ENCODE measurements around the gene ABHD2. TPM values are rescaled to one million over a fixed set of nuclear protein-coding genes. Genes with fewer than 3 reads are reported as not detected.

The ABHD2 gene
- total and polyA plus RNA-seq, 2 donors (not counting 3 experiments of a cell fraction or from before 2014, with no cell fraction given): 14.0 to 62.2 TPM

GRCh38 chr15:89157918-89158564 lies 69.8 kb downstream of the ABHD2 start:
- no peaks in the 10 kb centered on the region for H3K27me3 ChIP-seq (ENCODE audit: control insufficient read depth in 2 of 2, insufficient read depth in 2 of 2, low read length in 2 of 2)
- FAIRE-seq (no peak), DNase-seq (ENCODE audit: low read depth, low spot score) (no peak)
- dilution Hi-C loops (cut with MboI; ENCODE audit: extremely low pct_ligation_motif_present, low sequenced_read_pairs): loop anchor here (25.0 kb wide), 1 partner anchor 96 kb away; no protein-coding TSS in a partner anchor
- H4K20me1 ChIP-seq (replicated peaks; ENCODE audit: control insufficient read depth, extremely low read depth, insufficient read depth, low read length): no peaks in the 10 kb centered on the region
- intact Hi-C loops (cut with micrococcal nuclease): no loop called here
- H3K4me3 ChIP-seq (replicated peaks in 1 of 3; ENCODE audit: insufficient read depth in 1 of 3, low read depth in 1 of 3, low read length in 3 of 3): no peak overlapping the region
- no peaks in the 10 kb centered on the region for H3K4me1 ChIP-seq (ENCODE audit: control insufficient read depth, extremely low read depth, insufficient read depth, low read length)
- CTCF ChIA-PET: interaction anchor here (0.8 kb wide), 2 partner anchors 9 to 28 kb away, joined by 3 read pairs; no protein-coding TSS in a partner anchor
- POLR2A ChIA-PET: interaction anchor here (0.6 kb wide), 1 partner anchor 11 kb away, joined by 10 read pairs; no protein-coding TSS in a partner anchor
- H3K9me3 ChIP-seq (replicated peaks; ENCODE audit: control insufficient read depth, insufficient read depth, low read length): no peaks in the 10 kb centered on the region
- no peak overlapping the region for H3K4me2 ChIP-seq (ENCODE audit: insufficient read depth, low read length)
- H3K36me3 ChIP-seq (ENCODE audit: control insufficient read depth in 2 of 2, extremely low read depth in 1 of 2, insufficient read depth in 2 of 2, low read length in 2 of 2): peaks cover 0 to 5% of the 10 kb centered on the region in 2 experiments
- H2AFZ ChIP-seq (ENCODE audit: low read depth, low read length): no peak overlapping the region
- no peak for TF ChIP-seq FOS (IDR thresholded peaks at IDR 0.05; ENCODE audit: borderline replicate concordance, insufficient read depth, low read length)
- TF ChIP-seq MYC (IDR thresholded peaks at IDR 0.05; ENCODE audit: low read depth, low read length): no peak
- TF ChIP-seq POLR2AphosphoS5 (IDR thresholded peaks at IDR 0.05; ENCODE audit: insufficient read depth, low read depth, low read length): no peak
- no peak for TF ChIP-seq JUN (IDR thresholded peaks at IDR 0.05; ENCODE audit: borderline replicate concordance, insufficient read depth, insufficient read length, low read depth)
- TF ChIP-seq, protein P1, sequence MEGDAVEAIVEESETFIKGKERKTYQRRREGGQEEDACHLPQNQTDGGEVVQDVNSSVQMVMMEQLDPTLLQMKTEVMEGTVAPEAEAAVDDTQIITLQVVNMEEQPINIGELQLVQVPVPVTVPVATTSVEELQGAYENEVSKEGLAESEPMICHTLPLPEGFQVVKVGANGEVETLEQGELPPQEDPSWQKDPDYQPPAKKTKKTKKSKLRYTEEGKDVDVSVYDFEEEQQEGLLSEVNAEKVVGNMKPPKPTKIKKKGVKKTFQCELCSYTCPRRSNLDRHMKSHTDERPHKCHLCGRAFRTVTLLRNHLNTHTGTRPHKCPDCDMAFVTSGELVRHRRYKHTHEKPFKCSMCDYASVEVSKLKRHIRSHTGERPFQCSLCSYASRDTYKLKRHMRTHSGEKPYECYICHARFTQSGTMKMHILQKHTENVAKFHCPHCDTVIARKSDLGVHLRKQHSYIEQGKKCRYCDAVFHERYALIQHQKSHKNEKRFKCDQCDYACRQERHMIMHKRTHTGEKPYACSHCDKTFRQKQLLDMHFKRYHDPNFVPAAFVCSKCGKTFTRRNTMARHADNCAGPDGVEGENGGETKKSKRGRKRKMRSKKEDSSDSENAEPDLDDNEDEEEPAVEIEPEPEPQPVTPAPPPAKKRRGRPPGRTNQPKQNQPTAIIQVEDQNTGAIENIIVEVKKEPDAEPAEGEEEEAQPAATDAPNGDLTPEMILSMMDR (IDR thresholded peaks at IDR 0.05; ENCODE audit: extremely low read depth in 1 of 2, insufficient read depth in 1 of 2, low read depth in 1 of 2, low read length in 2 of 2): no peak
- TF ChIP-seq POLR2A (IDR thresholded peaks at IDR 0.05; ENCODE audit: low read depth, low read length): no peak
- TF ChIP-seq, protein P2, sequence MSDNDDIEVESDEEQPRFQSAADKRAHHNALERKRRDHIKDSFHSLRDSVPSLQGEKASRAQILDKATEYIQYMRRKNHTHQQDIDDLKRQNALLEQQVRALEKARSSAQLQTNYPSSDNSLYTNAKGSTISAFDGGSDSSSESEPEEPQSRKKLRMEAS (IDR thresholded peaks at IDR 0.05; ENCODE audit: insufficient read depth, insufficient read length): no peak
- no peaks in the 10 kb centered on the region for H3K9me1 ChIP-seq (replicated peaks; ENCODE audit: control insufficient read depth, extremely low read depth, insufficient read depth, low read length)
- H3K27ac ChIP-seq (ENCODE audit: insufficient read depth, low read depth, low read length): no peak overlapping the region
- no peaks in the 10 kb centered on the region for H3K79me2 ChIP-seq (ENCODE audit: control insufficient read depth, insufficient read depth, low read length)
- BruUV-seq (replicated peaks): no TSS peak
- no peak overlapping the region for H3K9ac ChIP-seq (replicated peaks; ENCODE audit: extremely low read depth, insufficient read depth, low read length)

Measured in endothelial cell of umbilical vein (primary cell).